Ecto neural progenitor cell (in vitro differentiated cells): ENCODE measurements around the gene ELL3.
A peak's percentile ranks its signal among the peaks of the same experiment; 100 is the strongest.
"Not testable (repeated sequence)": the region's sequence is repeated elsewhere in the genome, so short reads cannot be mapped to it uniquely, and the experiment has no call there.

Source experiments
- DNase-seq: peaks from one replicate; pipeline ENCODE4 v3.0.0-alpha.2; 2018; ENCODE audit warnings: low spot score

Gene ELL3

GRCh38 chr15:43776718-43777266 is at the start of gene ELL3:
TSS of gene ELL3 (minus strand) at chr15:43776966. CDS start at chr15:43776901, 65 bp downstream.
- DNase-seq, result peak; percentile 82

DNA sequence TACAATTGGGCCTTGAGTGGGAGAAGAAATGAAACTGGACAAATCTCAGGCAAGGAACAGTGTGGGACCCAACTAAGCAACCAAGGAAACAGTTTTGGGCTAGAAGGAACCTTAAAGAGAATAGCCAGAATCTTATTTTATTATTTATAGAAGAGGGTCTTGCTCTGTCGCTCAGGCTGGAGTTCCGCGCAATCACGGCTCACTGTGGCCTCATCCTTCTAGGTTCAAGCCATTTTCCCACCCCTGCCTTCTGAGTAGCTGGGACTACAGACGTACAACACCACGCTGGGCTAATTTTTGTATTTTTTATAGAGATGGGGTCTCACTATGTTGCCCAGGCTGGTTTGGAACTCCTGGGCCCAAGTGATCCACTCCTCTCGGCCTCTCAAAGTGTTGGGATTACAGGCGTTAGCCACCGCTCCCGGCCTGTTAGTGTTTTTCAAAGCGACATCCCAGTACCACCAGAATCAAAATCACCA is 49.3 kb upstream of the ELL3 start:
- no peak for DNase-seq

DNA sequence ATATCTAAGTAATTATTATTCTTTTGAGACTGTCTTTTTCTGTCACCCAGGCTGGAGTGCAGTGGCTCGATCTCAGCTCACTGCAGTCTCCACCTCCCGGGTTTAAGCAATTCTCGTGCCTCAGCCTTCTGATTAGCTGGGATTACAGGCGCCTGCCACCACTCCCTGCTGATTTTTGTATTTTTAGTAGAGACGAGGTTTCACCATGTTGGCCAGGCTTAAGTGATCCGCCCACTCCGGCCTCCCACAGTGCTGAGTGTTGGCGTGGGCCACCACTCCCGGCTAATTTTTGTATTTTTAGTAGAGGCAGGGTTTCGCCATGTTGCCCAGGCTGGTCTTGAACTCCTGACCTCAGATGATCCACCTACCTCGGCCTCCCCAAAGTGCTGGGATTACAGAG is 48.5 kb upstream of the ELL3 start:
- DNase-seq, result not testable (repeated sequence)

DNA sequence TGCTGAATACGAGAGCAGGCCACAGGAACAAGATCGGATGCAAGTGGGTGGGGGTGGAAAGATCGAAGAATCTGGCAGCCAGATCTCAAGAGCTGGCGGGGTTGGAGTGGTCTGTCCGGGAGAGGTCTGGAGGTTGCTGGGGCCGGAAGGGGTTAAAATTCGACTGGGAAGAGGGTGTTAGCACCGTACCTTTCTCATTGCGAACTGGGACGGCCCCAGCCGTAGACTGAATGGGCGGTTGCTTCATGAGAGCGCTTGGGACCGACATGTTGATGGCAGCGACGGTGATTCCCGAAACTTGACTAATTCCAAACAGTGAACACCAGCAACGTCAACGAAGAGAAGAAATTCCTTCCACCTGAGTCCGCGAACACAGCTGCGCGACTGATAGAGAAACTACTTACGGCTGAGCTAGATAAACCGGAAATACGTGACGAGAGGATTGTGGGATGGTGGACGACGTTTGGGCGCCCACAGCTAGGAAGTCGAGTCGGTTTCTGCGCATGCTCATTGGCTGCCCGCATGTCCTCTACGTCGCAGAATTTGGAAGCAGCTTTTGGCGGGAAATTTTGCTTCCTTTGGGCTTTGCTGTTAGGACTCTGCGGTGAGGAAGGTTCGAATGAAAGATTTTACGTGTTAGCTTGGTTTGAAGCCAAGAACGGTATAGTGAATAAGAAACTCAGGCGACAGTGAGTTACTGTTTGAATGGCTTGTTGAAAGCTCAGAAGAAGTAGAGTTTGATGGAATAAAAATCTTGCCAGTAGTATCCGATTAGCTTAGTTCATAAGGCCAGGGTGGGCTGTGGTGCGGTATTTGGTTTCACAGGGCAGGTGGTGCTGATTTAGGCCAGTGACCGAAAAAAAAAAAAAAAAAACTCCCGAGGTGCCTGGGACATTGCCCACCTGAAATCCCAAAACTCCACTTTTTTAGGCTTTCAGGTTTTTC is 47.8 kb upstream of the ELL3 start, which contains the start of gene MFAP1:
Gene MFAP1, minus strand, starts transcription at position 389 of the 945 bp plus-strand sequence. Its CDS starts 121 bp downstream, at position 268.
- DNase-seq, result peak; percentile 86

- no peak for DNase-seq
Measured at GRCh38 chr15:43821505-43821904, 44.7 kb upstream of the ELL3 start.

- DNase-seq, result not testable (repeated sequence)
Measured at GRCh38 chr15:43815064-43815463, 38.3 kb upstream of the ELL3 start.

DNA sequence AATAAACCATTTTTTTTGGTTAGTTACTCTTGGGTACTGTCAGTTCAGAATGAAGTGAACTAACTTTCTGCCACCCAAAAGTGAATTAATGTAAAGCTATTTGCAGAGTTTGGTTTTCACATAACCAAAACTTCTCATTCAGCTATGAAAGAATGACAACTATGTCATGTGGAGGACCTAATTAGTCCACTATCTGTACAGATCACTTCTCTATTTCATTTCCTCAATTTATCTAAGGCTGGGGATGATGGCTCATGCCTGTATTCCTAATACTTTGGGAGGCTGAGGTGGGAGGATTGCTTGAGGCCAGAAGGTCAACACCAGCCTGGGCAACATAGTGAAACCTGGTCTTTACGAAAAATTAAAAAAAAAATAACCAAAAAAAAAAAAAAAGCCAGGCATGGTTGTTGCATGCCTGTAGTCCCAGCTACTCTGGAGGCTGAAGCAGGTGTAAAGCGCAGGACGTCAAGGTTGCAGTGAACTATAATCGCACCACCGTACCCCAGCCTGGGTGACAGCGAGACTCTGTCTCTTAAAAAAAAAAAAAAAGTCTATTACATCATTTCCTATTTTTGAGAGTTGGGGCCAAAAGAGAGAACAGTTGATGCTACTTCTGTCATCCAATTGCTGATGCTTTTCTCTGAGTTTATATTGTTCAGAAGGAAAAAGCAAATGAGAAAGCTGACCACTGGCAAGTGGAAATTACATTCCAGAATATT is 32.4 kb upstream of the ELL3 start:
- no peak for DNase-seq

GRCh38 chr15:43808435-43808950 is 31.7 kb upstream of the ELL3 start:
- DNase-seq, result no peak

GRCh38 chr15:43802676-43803075 is 25.9 kb upstream of the ELL3 start:
- DNase-seq, result not testable (repeated sequence)

DNA sequence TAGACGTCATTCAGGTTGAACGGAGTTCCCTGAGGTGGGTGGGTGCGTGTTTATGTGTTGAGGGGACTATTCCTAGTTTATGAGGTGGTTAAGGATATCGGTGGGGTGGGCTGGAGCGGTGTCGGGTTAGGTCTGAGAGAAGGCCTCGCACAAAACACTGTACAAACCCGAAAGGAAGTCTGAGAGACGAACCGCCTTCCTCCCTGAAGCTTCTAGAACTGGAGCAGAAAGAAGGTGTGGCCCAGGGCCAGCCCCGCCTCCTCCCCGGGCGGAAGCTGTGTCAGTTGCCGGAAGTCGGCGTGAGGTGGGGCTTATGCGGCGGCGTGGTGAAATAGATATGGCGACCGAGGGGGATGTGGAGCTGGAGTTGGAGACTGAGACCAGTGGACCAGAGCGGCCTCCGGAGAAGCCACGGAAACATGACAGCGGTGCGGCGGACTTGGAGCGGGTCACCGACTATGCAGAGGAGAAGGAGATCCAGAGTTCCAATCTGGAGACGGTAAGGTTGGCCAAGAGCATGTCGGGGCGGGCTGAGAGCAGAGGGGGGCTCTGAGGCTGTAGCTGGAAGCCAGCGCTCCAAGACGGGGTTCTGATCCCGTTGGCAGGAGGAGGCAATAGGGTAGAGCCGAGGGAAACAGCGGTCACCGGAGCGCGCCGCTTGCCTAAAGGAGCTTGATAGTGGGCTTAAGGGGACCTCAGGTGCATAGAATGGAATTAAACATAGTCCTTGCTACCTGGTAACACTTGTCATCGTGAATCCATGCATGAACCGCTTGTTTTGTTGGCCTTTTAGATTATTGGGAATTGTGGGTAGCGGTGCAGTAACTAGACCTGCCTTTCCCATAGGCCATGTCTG is 23.7 kb upstream of the ELL3 start, which contains the start of gene HYPK:
Gene HYPK, plus strand, starts transcription at position 314 of the 856 bp plus-strand sequence. Its CDS starts 24 bp downstream, at position 338.
- DNase-seq, result peak; percentile 87

- DNase-seq, result no peak
Measured at GRCh38 chr15:43799945-43800285, 23.1 kb upstream of the ELL3 start, which contains the start of gene SERINC4. TSS of gene SERINC4 (minus strand) at chr15:43800220. CDS start at chr15:43799986, 234 bp downstream.

DNA sequence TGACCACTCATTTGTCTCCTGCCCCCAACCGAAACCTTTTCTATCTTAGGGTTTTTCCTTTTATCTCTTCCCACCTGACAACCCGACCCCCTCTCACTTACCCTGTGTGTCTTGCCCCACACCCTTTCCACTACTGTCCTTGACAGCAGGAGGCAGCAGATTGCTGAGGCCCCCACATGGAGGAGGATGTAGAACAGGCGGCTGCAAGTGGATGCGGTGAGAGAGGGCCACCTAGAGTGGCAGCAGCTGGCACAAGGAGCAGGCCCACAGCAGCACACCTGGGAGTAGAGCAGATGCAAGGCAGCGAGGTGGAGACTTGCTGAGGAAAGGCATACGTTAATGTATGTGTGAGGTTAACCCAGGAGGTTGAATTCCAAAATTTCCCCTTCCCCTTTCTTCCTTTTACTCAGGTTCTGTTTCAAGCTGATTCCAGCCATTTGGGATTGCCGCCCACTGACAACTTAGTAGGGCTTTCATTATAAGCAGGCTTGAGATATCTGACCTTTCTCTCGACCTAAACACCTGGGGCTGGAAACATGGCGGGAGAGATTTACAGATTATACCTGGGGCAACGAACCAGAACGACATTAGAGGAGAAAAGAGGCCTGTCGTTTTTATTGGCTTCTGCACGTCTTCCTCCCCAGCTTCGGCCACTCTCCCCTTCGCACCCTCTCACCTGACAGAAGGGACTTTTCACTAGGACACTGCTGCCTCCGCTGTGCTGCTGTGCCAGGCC is 22.6 kb upstream of the ELL3 start:
- no peak for DNase-seq

DNA sequence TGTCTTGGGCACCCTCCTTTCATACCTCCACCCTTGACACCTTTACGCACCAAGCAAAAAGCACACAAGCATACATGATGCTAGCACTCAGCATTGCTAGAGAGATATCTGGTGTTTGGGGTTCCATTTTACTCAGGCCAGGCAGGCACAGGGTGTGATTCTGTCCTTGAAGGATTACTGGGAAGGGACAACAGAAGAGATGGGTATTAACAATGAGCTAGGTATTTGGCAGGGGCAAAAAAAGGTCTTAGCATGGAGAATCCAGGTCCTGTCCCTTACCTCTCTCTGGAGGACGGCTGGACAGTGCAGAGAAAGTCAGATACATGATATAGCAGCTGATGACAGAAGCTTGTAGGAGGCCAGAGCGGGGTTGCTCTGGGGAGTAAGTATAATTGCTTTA is 19.8 kb upstream of the ELL3 start:
- DNase-seq, result no peak

DNA sequence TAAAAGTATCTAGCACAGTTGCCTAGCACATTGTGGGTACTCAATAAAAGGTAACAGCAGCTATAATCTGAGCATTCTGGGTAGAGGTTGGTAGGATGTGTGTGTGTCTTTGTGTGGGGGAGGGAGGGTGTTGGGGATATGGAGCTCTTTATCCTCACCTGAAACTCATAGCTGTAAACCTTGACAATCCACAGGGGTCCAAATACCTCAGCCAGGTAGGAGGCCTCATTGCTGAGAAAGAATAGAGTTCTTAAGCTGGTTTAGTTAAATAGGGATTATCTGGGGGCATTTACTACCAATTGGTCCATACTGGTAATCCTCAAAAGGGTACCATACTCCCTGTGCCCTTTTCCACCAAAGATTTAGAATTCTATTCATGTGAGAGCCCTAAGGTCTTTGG is 19.2 kb upstream of the ELL3 start:
- DNase-seq, result no peak

- DNase-seq, result no peak
Measured at GRCh38 chr15:43795197-43795596, 18.4 kb upstream of the ELL3 start.

GRCh38 chr15:43794269-43795037 is 17.7 kb upstream of the ELL3 start:
- no peak for DNase-seq

DNA sequence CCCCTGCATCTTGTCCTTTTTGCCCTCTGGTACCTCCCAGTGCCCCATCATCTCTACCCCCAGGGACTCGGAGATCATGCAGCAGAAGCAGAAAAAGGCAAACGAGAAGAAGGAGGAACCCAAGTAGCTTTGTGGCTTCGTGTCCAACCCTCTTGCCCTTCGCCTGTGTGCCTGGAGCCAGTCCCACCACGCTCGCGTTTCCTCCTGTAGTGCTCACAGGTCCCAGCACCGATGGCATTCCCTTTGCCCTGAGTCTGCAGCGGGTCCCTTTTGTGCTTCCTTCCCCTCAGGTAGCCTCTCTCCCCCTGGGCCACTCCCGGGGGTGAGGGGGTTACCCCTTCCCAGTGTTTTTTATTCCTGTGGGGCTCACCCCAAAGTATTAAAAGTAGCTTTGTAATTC is 16.9 kb upstream of the ELL3 start:
- DNase-seq, result no peak

DNA sequence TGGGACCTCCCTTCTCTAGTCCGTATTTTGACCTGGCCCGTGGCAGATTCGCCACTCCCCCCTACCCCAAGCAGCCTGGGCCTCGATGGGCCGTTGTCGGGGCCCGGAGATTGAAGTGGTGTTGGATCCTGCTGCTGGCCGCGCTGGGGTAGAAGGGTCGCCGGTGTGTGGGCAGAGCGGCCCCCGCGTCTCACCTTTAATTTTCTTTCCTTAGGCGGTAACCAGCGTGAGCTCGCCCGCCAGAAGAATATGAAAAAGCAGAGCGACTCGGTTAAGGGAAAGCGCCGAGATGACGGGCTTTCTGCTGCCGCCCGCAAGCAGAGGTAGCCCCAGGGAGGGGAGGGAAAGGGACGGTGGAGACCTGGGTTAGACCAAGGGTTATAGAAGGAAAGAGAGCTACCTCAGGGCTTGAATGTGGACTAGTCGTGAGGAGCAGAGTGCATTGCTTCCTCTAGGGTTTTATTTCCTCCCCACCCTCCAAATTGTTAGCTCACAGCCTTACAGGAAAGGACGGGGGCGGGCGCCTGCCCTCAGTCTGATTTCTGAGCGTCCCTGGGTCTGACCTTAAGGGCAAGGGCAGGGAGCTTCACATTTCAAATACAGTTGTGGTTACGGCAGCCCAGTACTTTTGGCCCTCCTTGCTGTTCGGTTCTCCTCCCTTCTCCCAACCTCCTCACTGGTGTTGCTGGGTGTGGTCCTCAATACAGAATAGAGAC is 16.2 kb upstream of the ELL3 start:
- DNase-seq, result no peak
